ENCODE data around the gene FCGBP.

- TF ChIP-seq CTCF (IDR thresholded peaks at IDR 0.05; ENCODE audit: insufficient read depth, low read depth, low read length), result no peak
- TF ChIP-seq EZH2 (IDR thresholded peaks at IDR 0.05; ENCODE audit: insufficient read depth, low read length), result no peak
These were observed 19.2 kb downstream of the FCGBP start for GRCh38 chr19:39915101-39915847.
